ENCODE measurements around the gene TAOK3. TPM values are rescaled to one million over a fixed set of nuclear protein-coding genes. Genes with fewer than 3 reads are reported as not detected.

TAOK3 gene
- total and polyA plus RNA-seq, 2 donors (not counting 3 experiments of a cell fraction or from before 2014, with no cell fraction given) = 11.3 to 23.1 TPM

GRCh38 chr12:118292836-118293235 lies 79.9 kb downstream of the TAOK3 start:
- H3K9me1 ChIP-seq (replicated peaks; ENCODE audit: control insufficient read depth, extremely low read depth, insufficient read depth, low read length) = no peaks in the 10 kb centered on the region
- no peak overlapping the region for H3K27ac ChIP-seq (ENCODE audit: insufficient read depth, low read depth, low read length)
- no peaks in the 10 kb centered on the region for H3K9me3 ChIP-seq (replicated peaks; ENCODE audit: control insufficient read depth, insufficient read depth, low read length)
- H3K4me1 ChIP-seq (ENCODE audit: control insufficient read depth, extremely low read depth, insufficient read depth, low read length) = no peaks in the 10 kb centered on the region
- H3K27me3 ChIP-seq (ENCODE audit: control insufficient read depth in 2 of 2, insufficient read depth in 2 of 2, low read length in 2 of 2) = no peaks in the 10 kb centered on the region
- no peaks in the 10 kb centered on the region for H4K20me1 ChIP-seq (replicated peaks; ENCODE audit: control insufficient read depth, extremely low read depth, insufficient read depth, low read length)
- DNase-seq (ENCODE audit: low read depth, low spot score) (no peak), FAIRE-seq (no peak)
- no peaks in the 10 kb centered on the region for H3K36me3 ChIP-seq (ENCODE audit: control insufficient read depth in 2 of 2, extremely low read depth in 1 of 2, insufficient read depth in 2 of 2, low read length in 2 of 2)
- TF ChIP-seq MYC (IDR thresholded peaks at IDR 0.05; ENCODE audit: low read depth, low read length) (no peak), MAX (IDR thresholded peaks at IDR 0.05; ENCODE audit: insufficient read depth, insufficient read length) (no peak)
- H3K4me2 ChIP-seq (ENCODE audit: insufficient read depth, low read length) = no peak overlapping the region
- BruUV-seq (replicated peaks) = no TSS peak
- dilution Hi-C loops (cut with MboI; ENCODE audit: extremely low pct_ligation_motif_present, low sequenced_read_pairs) (no loop called here), intact Hi-C loops (cut with micrococcal nuclease) (no loop called here)
- ChIA-PET POLR2A (no interaction called here), CTCF (interaction anchor here (1.3 kb wide), 1 partner anchor 83 kb away, joined by 3 read pairs; the partner anchor contains the start of gene SUDS3)
- H3K9ac ChIP-seq (replicated peaks; ENCODE audit: extremely low read depth, insufficient read depth, low read length) = no peak overlapping the region
- no peak overlapping the region for H2AFZ ChIP-seq (ENCODE audit: low read depth, low read length)
- H3K4me3 ChIP-seq (replicated peaks in 1 of 3; ENCODE audit: insufficient read depth in 1 of 3, low read depth in 1 of 3, low read length in 3 of 3) = no peak overlapping the region
- peaks cover 2% of the 10 kb centered on the region for H3K79me2 ChIP-seq (ENCODE audit: control insufficient read depth, insufficient read depth, low read length)

GRCh38 chr12:118290130-118290529 lies 82.6 kb downstream of the TAOK3 start:
- H3K36me3 ChIP-seq (ENCODE audit: control insufficient read depth in 2 of 2, extremely low read depth in 1 of 2, insufficient read depth in 2 of 2, low read length in 2 of 2) = no peaks in the 10 kb centered on the region
- dilution Hi-C loops (cut with MboI; ENCODE audit: extremely low pct_ligation_motif_present, low sequenced_read_pairs) (no loop called here), intact Hi-C loops (cut with micrococcal nuclease) (no loop called here)
- H3K79me2 ChIP-seq (ENCODE audit: control insufficient read depth, insufficient read depth, low read length) = peaks cover 2% of the 10 kb centered on the region
- POLR2A ChIA-PET = no interaction called here
- H2AFZ ChIP-seq (ENCODE audit: low read depth, low read length) = no peak overlapping the region
- H3K27me3 ChIP-seq (ENCODE audit: control insufficient read depth in 2 of 2, insufficient read depth in 2 of 2, low read length in 2 of 2) = no peaks in the 10 kb centered on the region
- H3K9me1 ChIP-seq (replicated peaks; ENCODE audit: control insufficient read depth, extremely low read depth, insufficient read depth, low read length) = no peaks in the 10 kb centered on the region
- no peak overlapping the region for H3K4me3 ChIP-seq (replicated peaks in 1 of 3; ENCODE audit: insufficient read depth in 1 of 3, low read depth in 1 of 3, low read length in 3 of 3)
- FAIRE-seq (no peak), DNase-seq (ENCODE audit: low read depth, low spot score) (no peak)
- H3K4me1 ChIP-seq (ENCODE audit: control insufficient read depth, extremely low read depth, insufficient read depth, low read length) = no peaks in the 10 kb centered on the region
- no peaks in the 10 kb centered on the region for H3K9me3 ChIP-seq (replicated peaks; ENCODE audit: control insufficient read depth, insufficient read depth, low read length)
- H3K9ac ChIP-seq (replicated peaks; ENCODE audit: extremely low read depth, insufficient read depth, low read length) = no peak overlapping the region
- H3K27ac ChIP-seq (ENCODE audit: insufficient read depth, low read depth, low read length) = no peak overlapping the region
- BruUV-seq (replicated peaks) = no TSS peak
- no peak overlapping the region for H3K4me2 ChIP-seq (ENCODE audit: insufficient read depth, low read length)
- H4K20me1 ChIP-seq (replicated peaks; ENCODE audit: control insufficient read depth, extremely low read depth, insufficient read depth, low read length) = no peaks in the 10 kb centered on the region
- TF ChIP-seq FOS (IDR thresholded peaks at IDR 0.05; ENCODE audit: borderline replicate concordance, insufficient read depth, low read length) (no peak), MYC (IDR thresholded peaks at IDR 0.05; ENCODE audit: low read depth, low read length) (no peak), GATA2 (IDR thresholded peaks at IDR 0.05; ENCODE audit: insufficient read depth, insufficient read length, low read depth, low read length) (no peak), MAX (IDR thresholded peaks at IDR 0.05; ENCODE audit: insufficient read depth, insufficient read length) (no peak)
- CTCF ChIA-PET = interaction anchor here (1.2 to 2.5 kb wide), 3 partner anchors 10 to 86 kb away, joined by 3 to 8 read pairs (median 3); partner anchors contain the start of gene SUDS3

All from endothelial cell of umbilical vein (primary cell).